ENCODE results near the gene COL3A1.

COL3A1 gene

DNA sequence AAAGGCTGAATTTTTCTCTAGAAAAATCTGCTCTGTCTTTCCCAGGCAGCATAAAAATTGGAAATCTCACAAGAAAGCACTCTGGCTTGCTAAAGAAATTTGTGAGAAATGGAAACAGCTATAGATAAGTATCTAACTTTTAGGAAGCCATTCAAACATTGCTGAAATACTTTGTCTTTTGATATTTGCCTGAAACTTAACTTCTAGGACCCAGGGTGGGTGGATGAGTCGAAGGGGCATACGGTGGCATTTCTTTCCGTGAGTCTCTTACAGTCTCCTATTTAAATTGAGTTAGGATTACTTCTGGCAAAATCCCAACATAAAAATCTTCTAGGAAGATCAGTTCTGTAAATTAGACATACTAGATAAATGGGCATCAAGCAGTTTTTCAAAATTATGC, 532 bp upstream of the COL3A1 start:
- Histone ChIP-seq H3K4me3 (ENCODE audit: low read depth in 1 of 2, low read length in 1 of 2) (no peak overlapping the region), H3K27ac (no peak overlapping the region)

DNA sequence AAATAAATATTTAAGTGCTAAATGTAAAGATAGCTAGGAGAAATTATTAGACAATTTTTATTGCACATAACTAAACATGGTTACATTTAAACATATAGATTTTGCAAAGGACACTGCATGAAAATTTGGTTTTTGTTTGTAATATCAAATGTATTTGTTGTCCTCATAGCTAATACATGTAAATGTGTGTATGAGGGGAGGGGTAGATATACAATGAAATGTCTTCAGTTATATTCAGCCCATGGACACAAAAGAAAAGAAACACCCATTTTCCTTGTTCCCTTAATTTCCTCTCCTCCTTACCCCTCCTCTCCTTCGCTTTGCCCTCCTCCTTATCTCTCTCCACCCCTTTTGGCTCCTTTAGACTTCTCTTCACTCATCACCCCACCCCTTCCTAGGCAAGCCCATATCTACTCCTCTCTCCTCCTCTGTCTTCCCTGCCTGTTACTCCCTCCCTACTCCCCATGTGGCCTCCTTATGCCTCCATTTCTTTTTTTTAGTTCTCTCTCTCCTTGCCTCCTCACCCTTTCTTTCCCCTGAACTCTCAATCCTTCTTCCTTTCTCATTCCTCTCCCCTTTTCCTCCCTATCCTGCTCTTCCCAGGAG, 1.4 kb downstream of the COL3A1 start:
- Histone ChIP-seq H3K4me3 (ENCODE audit: low read depth in 1 of 2, low read length in 1 of 2) (no peak overlapping the region), H3K9me3 (no peaks in the 10 kb centered on the region), H3K4me1 (ENCODE audit: control insufficient read depth in 1 of 2, insufficient read depth in 1 of 2, low read depth in 1 of 2, low read length in 1 of 2) (no peaks in the 10 kb centered on the region), H3K27me3 (no peaks in the 10 kb centered on the region), H3K36me3 (no peaks in the 10 kb centered on the region), H3K27ac (no peak overlapping the region)
- TF ChIP-seq, protein P1, sequence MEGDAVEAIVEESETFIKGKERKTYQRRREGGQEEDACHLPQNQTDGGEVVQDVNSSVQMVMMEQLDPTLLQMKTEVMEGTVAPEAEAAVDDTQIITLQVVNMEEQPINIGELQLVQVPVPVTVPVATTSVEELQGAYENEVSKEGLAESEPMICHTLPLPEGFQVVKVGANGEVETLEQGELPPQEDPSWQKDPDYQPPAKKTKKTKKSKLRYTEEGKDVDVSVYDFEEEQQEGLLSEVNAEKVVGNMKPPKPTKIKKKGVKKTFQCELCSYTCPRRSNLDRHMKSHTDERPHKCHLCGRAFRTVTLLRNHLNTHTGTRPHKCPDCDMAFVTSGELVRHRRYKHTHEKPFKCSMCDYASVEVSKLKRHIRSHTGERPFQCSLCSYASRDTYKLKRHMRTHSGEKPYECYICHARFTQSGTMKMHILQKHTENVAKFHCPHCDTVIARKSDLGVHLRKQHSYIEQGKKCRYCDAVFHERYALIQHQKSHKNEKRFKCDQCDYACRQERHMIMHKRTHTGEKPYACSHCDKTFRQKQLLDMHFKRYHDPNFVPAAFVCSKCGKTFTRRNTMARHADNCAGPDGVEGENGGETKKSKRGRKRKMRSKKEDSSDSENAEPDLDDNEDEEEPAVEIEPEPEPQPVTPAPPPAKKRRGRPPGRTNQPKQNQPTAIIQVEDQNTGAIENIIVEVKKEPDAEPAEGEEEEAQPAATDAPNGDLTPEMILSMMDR (IDR thresholded peaks at IDR 0.05): no peak

More for the DNA sequence above, 532 bp upstream of the COL3A1 start:
- Histone ChIP-seq H3K36me3 (no peaks in the 10 kb centered on the region), H3K4me1 (ENCODE audit: control insufficient read depth in 1 of 2, insufficient read depth in 1 of 2, low read depth in 1 of 2, low read length in 1 of 2) (no peaks in the 10 kb centered on the region), H3K27me3 (no peaks in the 10 kb centered on the region), H3K9me3 (no peaks in the 10 kb centered on the region)
- TF ChIP-seq, protein P1 (IDR thresholded peaks at IDR 0.05): no peak

DNA sequence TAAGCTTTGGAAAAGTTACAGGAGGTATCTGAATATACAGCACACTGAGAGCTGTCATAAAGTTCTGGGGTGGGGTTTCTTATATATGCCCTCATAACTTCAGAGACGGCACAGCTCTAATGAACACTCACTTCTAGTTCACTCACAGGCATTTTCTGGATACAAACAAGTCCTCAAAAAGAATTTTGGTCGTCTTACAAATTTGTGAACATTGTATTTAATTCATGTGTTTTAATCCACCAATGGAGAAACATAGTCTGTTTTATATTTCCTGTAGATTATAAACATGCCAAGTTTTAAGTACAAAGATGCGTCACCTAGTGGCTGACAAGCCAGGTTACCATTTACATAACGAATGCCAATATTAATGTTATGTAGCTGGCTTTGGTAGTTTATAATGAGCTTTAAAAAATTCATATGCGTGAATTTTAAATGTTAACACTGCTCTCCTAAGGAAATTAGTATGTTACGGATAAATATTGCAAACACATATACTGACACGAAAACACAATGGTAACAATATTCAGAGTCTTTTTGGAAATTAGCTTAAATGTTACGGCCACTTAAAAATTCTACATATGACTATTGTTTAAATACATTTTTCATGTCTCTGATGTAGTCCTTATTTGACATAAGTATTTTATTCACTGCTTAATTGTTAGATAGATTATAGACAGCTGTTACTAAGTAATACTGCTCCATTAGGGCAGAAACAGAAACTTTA, 2.5 kb downstream of the COL3A1 start:
- H3K36me3 ChIP-seq: no peaks in the 10 kb centered on the region
- no peaks in the 10 kb centered on the region for H3K9me3 ChIP-seq
- no peaks in the 10 kb centered on the region for H3K4me1 ChIP-seq (ENCODE audit: control insufficient read depth in 1 of 2, insufficient read depth in 1 of 2, low read depth in 1 of 2, low read length in 1 of 2)
- TF ChIP-seq, protein P1 (IDR thresholded peaks at IDR 0.05): no peak
- H3K27ac ChIP-seq: no peak overlapping the region
- no peak overlapping the region for H3K4me3 ChIP-seq (ENCODE audit: low read depth in 1 of 2, low read length in 1 of 2)
- no peaks in the 10 kb centered on the region for H3K27me3 ChIP-seq

DNA sequence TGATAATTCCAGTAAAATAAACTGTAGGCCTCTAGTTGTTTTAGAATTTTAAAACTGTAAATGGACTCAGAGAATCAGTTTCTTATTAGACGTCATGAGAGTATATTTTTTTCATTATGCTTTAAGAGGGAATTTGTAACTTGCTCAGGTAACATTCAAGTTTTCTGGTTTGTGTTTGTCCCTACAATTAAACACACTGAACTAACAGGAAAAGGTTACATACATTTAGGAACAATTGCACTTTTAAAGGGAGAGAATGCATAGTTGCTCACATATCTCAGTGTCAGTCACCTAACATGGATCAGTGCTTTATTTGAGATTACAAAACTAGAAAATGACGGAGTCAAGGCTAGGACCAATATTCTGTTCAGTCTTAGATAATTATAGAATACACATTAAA, 3.1 kb downstream of the COL3A1 start:
- Histone ChIP-seq H3K27ac (no peak overlapping the region), H3K27me3 (no peaks in the 10 kb centered on the region), H3K4me1 (ENCODE audit: control insufficient read depth in 1 of 2, insufficient read depth in 1 of 2, low read depth in 1 of 2, low read length in 1 of 2) (no peaks in the 10 kb centered on the region), H3K36me3 (no peaks in the 10 kb centered on the region), H3K4me3 (ENCODE audit: low read depth in 1 of 2, low read length in 1 of 2) (no peak overlapping the region), H3K9me3 (no peaks in the 10 kb centered on the region)
- TF ChIP-seq, protein P1 (IDR thresholded peaks at IDR 0.05): no peak

DNA sequence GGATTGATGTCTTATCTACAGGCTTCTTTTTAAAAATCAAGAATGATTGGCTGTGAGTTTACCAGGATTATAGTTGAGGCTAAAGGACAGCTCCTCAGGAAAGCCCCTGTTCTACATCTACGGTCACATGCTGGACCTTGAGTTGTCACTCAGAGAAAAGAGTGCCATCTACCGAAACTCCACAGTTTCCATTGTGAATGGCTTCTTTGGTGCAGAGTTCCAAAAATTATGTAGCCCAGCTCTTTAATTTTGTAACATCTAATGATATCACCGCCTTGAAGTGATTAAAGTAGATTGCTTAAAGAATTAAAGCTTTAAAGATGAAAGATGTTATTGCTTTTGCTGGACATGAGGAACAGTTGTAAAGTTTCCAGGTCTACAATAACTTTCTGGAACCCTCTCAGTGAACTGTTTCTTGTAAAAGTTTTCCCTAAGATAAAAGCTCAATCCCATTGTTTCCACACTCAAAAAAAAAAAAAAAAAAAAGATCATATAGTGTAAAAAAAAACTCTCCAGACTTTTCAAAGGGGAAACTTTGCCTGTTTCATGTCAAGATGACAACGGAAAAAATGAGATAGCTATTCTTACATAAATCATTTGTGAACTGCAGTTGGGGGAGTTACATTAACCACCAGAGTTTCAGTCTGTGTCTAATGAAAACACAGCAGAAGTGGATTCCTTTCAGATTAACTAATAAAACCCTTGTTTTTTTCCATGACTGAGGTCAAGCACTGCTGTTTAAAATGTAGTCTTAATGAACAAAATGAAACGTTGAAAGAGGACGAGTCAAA, 4.3 kb downstream of the COL3A1 start:
- Histone ChIP-seq H3K9me3 (no peaks in the 10 kb centered on the region), H3K4me3 (ENCODE audit: low read depth in 1 of 2, low read length in 1 of 2) (no peak overlapping the region), H3K27ac (no peak overlapping the region), H3K4me1 (ENCODE audit: control insufficient read depth in 1 of 2, insufficient read depth in 1 of 2, low read depth in 1 of 2, low read length in 1 of 2) (no peaks in the 10 kb centered on the region), H3K27me3 (no peaks in the 10 kb centered on the region), H3K36me3 (no peaks in the 10 kb centered on the region)
- TF ChIP-seq, protein P1 (IDR thresholded peaks at IDR 0.05): no peak

Data from neutrophil (primary cell).